MCF 10A (cell line): ENCODE data around the gene RRAD. TPM values are rescaled to one million over a fixed set of nuclear protein-coding genes. Genes with fewer than 3 reads are reported as not detected.

Source experiments
- BruUV-seq: library from RNA; stranded (reverse); fragments of 400-500 nt; replicated peaks from 2 replicates; lab custom pipeline; 2021; lab: Mats Ljungman, UMichigan
- CTCF ChIA-PET: fragments of 300-600 bp; sonication (Branson Sonifier 250); formaldehyde crosslinking; extraction: SDS; loops from one replicate; lab custom pipeline; 2021; ENCODE audit warnings: antibody characterized with exemption, inconsistent platforms; lab: Yijun Ruan, JAX
- POLR2A ChIA-PET: fragments of 300-600, 350-650 bp; sonication (Branson Sonifier 250); formaldehyde crosslinking; extraction: SDS; loops from one replicate; lab custom pipeline; 2020; ENCODE audit warnings: antibody characterized with exemption, inconsistent platforms; lab: Yijun Ruan, JAX
- DNase-seq: peaks from one replicate; pipeline ENCODE4 v3.0.0-alpha.2; 2018; ENCODE audit not compliant: unreplicated experiment
- H3K27ac Mint-ChIP-seq: one replicate; pipeline ENCODE4 v1.8.0; 2022; ENCODE audit warnings: mild to moderate bottlenecking, low read depth, mixed read lengths; ENCODE audit not compliant: unreplicated experiment
- H3K27me3 Mint-ChIP-seq: one replicate; pipeline ENCODE4 v1.8.0; 2022; ENCODE audit warnings: mixed read lengths; ENCODE audit not compliant: insufficient read depth, unreplicated experiment
- H3K36me3 Mint-ChIP-seq: one replicate; pipeline ENCODE4 v1.8.0; 2022; ENCODE audit warnings: mild to moderate bottlenecking, moderate library complexity, mixed read lengths; ENCODE audit not compliant: insufficient read depth, unreplicated experiment
- H3K4me1 Mint-ChIP-seq: one replicate; pipeline ENCODE4 v1.8.0; 2022; ENCODE audit warnings: mixed read lengths; ENCODE audit not compliant: insufficient read depth, unreplicated experiment
- H3K4me3 Mint-ChIP-seq: one replicate; pipeline ENCODE4 v1.8.0; 2022; ENCODE audit warnings: mild to moderate bottlenecking, moderate library complexity, mixed read lengths; ENCODE audit not compliant: unreplicated experiment
- H3K9me3 Mint-ChIP-seq: one replicate; pipeline ENCODE4 v1.8.0; 2022; ENCODE audit warnings: mixed read lengths; ENCODE audit not compliant: unreplicated experiment
- intact Hi-C: fragments of 100-400 bp; cut with micrococcal nuclease; formaldehyde crosslinking; loops from 2 replicates; pipeline ENCODE4 v1.14.1; 2022
- total RNA-seq: library from RNA; stranded (reverse); gene quantifications from 2 replicates; pipeline ENCODE4 v1.2.3, GENCODE V29; 2022
- TF ChIP-seq, protein P1 (sequence below): fragments of 200-600 bp; IDR thresholded peaks from one replicate; pipeline ENCODE4 v1.8.0; 2022; ENCODE audit warnings: antibody characterized with exemption, mild to moderate bottlenecking; ENCODE audit not compliant: unreplicated experiment

RRAD gene
- total RNA-seq, 1 experiment from 2014 or later: not detected

DNA sequence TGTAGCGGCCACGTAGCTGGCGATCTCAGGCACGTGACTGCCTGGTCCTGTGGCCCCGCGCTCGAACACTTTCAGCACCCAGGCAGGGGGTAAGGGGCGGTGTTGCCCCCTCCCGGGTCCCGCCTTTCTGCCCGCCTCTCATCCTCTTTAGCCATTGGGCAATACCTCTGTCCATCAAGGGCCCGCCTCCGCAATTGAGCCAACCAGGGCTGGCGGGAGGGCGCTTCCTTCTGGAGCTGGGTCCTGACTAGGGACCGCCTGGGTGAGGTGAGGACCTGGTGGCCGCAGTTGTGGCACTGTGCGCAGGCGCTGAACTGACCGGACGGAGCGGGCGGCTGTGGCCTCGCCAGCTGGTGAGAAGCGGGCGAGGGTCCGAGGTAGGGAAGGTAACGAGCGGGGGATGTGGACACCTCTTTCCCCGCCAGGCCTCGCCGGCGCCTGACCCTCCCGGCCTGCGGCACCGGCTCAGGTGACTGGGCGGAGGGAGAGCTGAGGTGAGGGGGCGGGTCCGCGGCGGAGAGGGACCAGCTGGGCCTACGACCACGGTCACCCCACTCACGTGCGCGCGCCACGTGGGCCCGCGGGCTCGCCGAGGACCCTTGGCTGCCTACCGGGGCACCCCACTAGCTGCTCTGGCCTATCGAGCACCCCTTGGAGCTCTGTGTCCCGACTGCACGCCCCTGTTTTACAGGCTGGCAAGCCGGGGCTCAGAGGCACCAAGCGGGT lies 44.9 kb downstream of the RRAD start, which contains the start of gene PDP2:
PDP2 (plus strand) TSS at position 228 of the 726 bp plus-strand sequence. CDS start 3,770 bp downstream, outside the sequence.
- peak; percentile 96 for DNase-seq
- BruUV-seq: TSS peak; percentile 27
- ChIA-PET POLR2A (interaction anchor here (0.7 to 3.1 kb wide), 17 partner anchors 10 to 346 kb away, joined by 3 to 25 read pairs (median 4); partner anchors contain the start of genes CBFB, CIAO2B, DYNC1LI2 and NAE1), CTCF (interaction anchor here (0.5 to 5.6 kb wide), 9 partner anchors 10 to 305 kb away, joined by 3 to 38 read pairs (median 4); partner anchors contain the start of genes CDH16 and NAE1)
- Mint-ChIP-seq H3K27me3 (no peaks in the 10 kb centered on the region), H3K4me1 (peaks cover 11% of the 10 kb centered on the region), H3K4me3 (peak within 1 kb of the TSS; percentile 96), H3K27ac (peak within 1 kb of the TSS; percentile 90), H3K9me3 (no peaks in the 10 kb centered on the region), H3K36me3 (peaks cover 15% of the 10 kb centered on the region)
- intact Hi-C loops: no loop called here
- TF ChIP-seq, protein P1, sequence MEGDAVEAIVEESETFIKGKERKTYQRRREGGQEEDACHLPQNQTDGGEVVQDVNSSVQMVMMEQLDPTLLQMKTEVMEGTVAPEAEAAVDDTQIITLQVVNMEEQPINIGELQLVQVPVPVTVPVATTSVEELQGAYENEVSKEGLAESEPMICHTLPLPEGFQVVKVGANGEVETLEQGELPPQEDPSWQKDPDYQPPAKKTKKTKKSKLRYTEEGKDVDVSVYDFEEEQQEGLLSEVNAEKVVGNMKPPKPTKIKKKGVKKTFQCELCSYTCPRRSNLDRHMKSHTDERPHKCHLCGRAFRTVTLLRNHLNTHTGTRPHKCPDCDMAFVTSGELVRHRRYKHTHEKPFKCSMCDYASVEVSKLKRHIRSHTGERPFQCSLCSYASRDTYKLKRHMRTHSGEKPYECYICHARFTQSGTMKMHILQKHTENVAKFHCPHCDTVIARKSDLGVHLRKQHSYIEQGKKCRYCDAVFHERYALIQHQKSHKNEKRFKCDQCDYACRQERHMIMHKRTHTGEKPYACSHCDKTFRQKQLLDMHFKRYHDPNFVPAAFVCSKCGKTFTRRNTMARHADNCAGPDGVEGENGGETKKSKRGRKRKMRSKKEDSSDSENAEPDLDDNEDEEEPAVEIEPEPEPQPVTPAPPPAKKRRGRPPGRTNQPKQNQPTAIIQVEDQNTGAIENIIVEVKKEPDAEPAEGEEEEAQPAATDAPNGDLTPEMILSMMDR: no peak

- Mint-ChIP-seq H3K36me3 (no peaks in the 10 kb centered on the region), H3K27ac (no peak overlapping the region), H3K9me3 (no peaks in the 10 kb centered on the region), H3K27me3 (no peaks in the 10 kb centered on the region), H3K4me3 (no peak overlapping the region), H3K4me1 (peaks cover 19% of the 10 kb centered on the region)
- no TSS peak for BruUV-seq
- intact Hi-C loops: no loop called here
- POLR2A ChIA-PET: interaction anchor here (0.6 kb wide), 1 partner anchor 574 kb away, joined by 3 read pairs; no protein-coding TSS in a partner anchor
- CTCF ChIA-PET: interaction anchor here (1.7 kb wide), 1 partner anchor 10 kb away, joined by 6 read pairs; no protein-coding TSS in a partner anchor
- TF ChIP-seq, protein P1: no peak
- DNase-seq: no peak
Measured at GRCh38 chr16:66878067-66878466, 47.3 kb downstream of the RRAD start.

- DNase-seq: no peak
- no peaks in the 10 kb centered on the region for H3K27me3 Mint-ChIP-seq
- H3K9me3 Mint-ChIP-seq: no peaks in the 10 kb centered on the region
- no peaks in the 10 kb centered on the region for H3K36me3 Mint-ChIP-seq
- intact Hi-C loops: no loop called here
- peaks cover 14% of the 10 kb centered on the region for H3K4me1 Mint-ChIP-seq
- ChIA-PET POLR2A (no interaction called here), CTCF (interaction anchor here (0.6 to 12.7 kb wide), 12 partner anchors 12 to 467 kb away, joined by 3 to 197 read pairs (median 4); partner anchors contain the start of gene NAE1)
- H3K4me3 Mint-ChIP-seq: no peak overlapping the region
- no TSS peak for BruUV-seq
- TF ChIP-seq, protein P1: no peak
- no peak overlapping the region for H3K27ac Mint-ChIP-seq
Measured at GRCh38 chr16:66874079-66874775, 51.1 kb downstream of the RRAD start.
